Spleen (tissue), 11 donors: Measurements from ENCODE around the gene MLXIPL. TPM values are rescaled to one million over a fixed set of nuclear protein-coding genes. Genes with fewer than 3 reads are reported as not detected.
"Not testable (repeated sequence)": the region's sequence is repeated elsewhere in the genome, so short reads cannot be mapped to it uniquely, and the experiment has no call there.

ENCODE experiments used
- DNase-seq: peaks from one replicate; pipeline ENCODE4 v3.0.0-alpha.2; 2020
- H3K27ac ChIP-seq, 8 donors: fragments of 200-600 bp; sonication (generic) in 7 of 8; 1 replicate in 4 of 8; 2 replicates in 4 of 8; pipeline versions ENCODE4 v1.5.0 to v1.8.0; 2016 to 2021; ENCODE audit warnings: inconsistent platforms in 4 of 8, mild to moderate bottlenecking in 4 of 8, moderate library complexity in 1 of 8
- H3K27me3 ChIP-seq, 7 donors: fragments of 200-600 bp; sonication (generic) in 6 of 7; replicated peaks in 1 of 7; 1 replicate in 4 of 7; 2 replicates in 3 of 7; pipeline versions ENCODE4 v1.5.0 to v1.8.0; 2016 to 2021; ENCODE audit warnings: inconsistent platforms in 3 of 7, mild to moderate bottlenecking in 1 of 7
- H3K36me3 ChIP-seq, 6 donors: fragments of 200-600 bp; sonication (generic) in 5 of 6; 1 replicate in 4 of 6; 2 replicates in 2 of 6; pipeline versions ENCODE4 v1.5.0 to v1.8.0; 2016 to 2021; ENCODE audit warnings: inconsistent platforms in 2 of 6
- H3K4me1 ChIP-seq, 6 donors: fragments of 200-600 bp; sonication (generic) in 5 of 6; 1 replicate in 3 of 6; 2 replicates in 3 of 6; pipeline versions ENCODE4 v1.5.0 to v1.8.0; 2016 to 2021; ENCODE audit warnings: inconsistent platforms in 3 of 6
- H3K4me3 ChIP-seq, 8 donors: fragments of 200-600 bp; sonication (generic) in 7 of 8; 1 replicate in 4 of 8; 2 replicates in 4 of 8; pipeline versions ENCODE4 v1.5.0 to v1.8.0; 2016 to 2021; ENCODE audit warnings: inconsistent platforms in 4 of 8, mild to moderate bottlenecking in 4 of 8, moderate library complexity in 2 of 8
- H3K9me3 ChIP-seq, 8 donors: fragments of 200-600 bp; sonication (generic) in 7 of 8; 1 replicate in 4 of 8; 2 replicates in 4 of 8; pipeline versions ENCODE4 v1.5.0 to v1.8.0; 2016 to 2021; ENCODE audit warnings: inconsistent platforms in 4 of 8
- CTCF ChIP-seq, 11 experiments: fragments of 200-600 bp in 7 of 11; fragments of 450-650 bp in 4 of 11; sonication (generic) in 4 of 11; IDR thresholded peaks in 8 of 11; conservative IDR thresholded peaks in 3 of 11; 1 replicate in 7 of 11; 2 replicates in 4 of 11; pipeline versions ENCODE4 v1.4.0 to v1.8.0; 2016 to 2021; ENCODE audit warnings: antibody characterized with exemption in 11 of 11, inconsistent platforms in 4 of 11, mild to moderate bottlenecking in 1 of 11
- POLR2A ChIP-seq, 3 donors: fragments of 450-650 bp; IDR thresholded peaks; one replicate each; pipeline ENCODE4 v1.5.1; 2017; ENCODE audit warnings: antibody characterized with exemption in 3 of 3, mild to moderate bottlenecking in 1 of 3
- POLR2AphosphoS5 ChIP-seq, 3 donors: sonication (generic); formaldehyde crosslinking; IDR thresholded peaks; one replicate each; pipeline ENCODE4 v1.5.1; 2017; ENCODE audit warnings: antibody characterized with exemption in 3 of 3
- WGBS, 5 donors: extraction: QIAGEN DNeasy Blood & Tissue Kit in 3 of 5; methylation state at CpG; one replicate each; pipeline versions ENCODE4 v1.1.5 to v1.1.7; 2013 to 2018; 5-methylcytosine and 5-hydroxymethylcytosine counted together
- intact Hi-C: fragments of 100-400 bp; cut with DNase I; formaldehyde crosslinking; loops from one replicate; pipeline ENCODE4 v1.15.0; 2023; ENCODE audit warnings: low total_unique reads
- polyA plus RNA-seq, 3 donors: library from polyadenylated mRNA; stranded (reverse); fragments of 200-250 nt; gene quantifications; one replicate each; pipeline ENCODE4 v1.2.1, GENCODE V29; 2013
- total RNA-seq, 7 donors: library from RNA; depleted of rRNA in 3 of 7; stranded (reverse); fragments of >200 nt in 3 of 7; fragmentation: NEBNext Ultra II Directional in 4 of 7; extraction: Animal tissue kit (Norgen Biotek cat#: 25700) in 4 of 7; gene quantifications; one replicate each; pipeline versions ENCODE4 v1.1.0 to v1.2.1, GENCODE V29; 2016 to 2021
- donor health status: healthy with polysubstance abuse.
- donor health status: DM: no; HTN: no; CAD: no; lungs with moderate emphysema.
- donor health status: DM: no; HTN: no; CAD: no.
- donor health status: Bipolar disorder and iron deficiency.
- donor health status: healthy.
- donor health status: DM: no; HTN: no; CAD: no.
- donor health status: DM: yes; HTN: yes; CAD: no.

Gene MLXIPL
- total and polyA plus RNA-seq, 10 donors, result 0.09 to 0.23 (median 0.16) TPM; not detected in 6

DNA sequence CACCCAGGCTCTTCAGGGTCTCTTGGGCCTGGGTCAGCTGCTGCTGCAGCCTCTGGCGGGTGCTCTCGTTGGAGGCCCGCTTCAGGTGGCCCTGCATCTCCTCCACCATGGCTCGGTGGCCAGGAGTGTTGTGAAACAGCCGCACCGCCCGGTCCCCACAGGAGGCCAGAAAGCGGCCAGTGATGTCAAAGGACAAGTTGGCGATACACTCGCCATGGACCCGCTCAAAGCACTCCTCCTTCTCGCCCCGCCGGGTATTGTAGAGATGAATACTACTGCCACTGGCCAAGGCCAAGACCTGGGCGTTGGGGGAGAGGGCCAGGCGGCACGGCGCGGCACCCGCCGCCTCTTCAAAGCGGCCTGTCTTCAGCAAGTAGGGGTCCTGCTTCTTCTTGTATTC lies 53.8 kb downstream of the MLXIPL start:
- Histone ChIP-seq H3K9me3 (no peaks in the 10 kb centered on the region), H3K4me3 (no peak overlapping the region), H3K27ac (no peak overlapping the region), H3K36me3 (peaks cover 9 to 66% (median 57%) of the 10 kb centered on the region in 6 donors), H3K27me3 (no peaks in the 10 kb centered on the region), H3K4me1 (peaks cover 0 to 15% (median 10%) of the 10 kb centered on the region in 6 donors)
- intact Hi-C loops, result no loop called here
- 93 to 97% (median 96%) methylated on average over 21 to 22 of the region's 22 CpGs for WGBS, 5 donors
- DNase-seq, result peak; percentile 58
- TF ChIP-seq POLR2AphosphoS5 (IDR thresholded peaks at IDR 0.05), result peak in 1 of 3 donors; percentile 35
- no peak for TF ChIP-seq POLR2A (IDR thresholded peaks at IDR 0.05)
- no peak for TF ChIP-seq CTCF (IDR thresholded peaks at IDR 0.05 in 8 of 11, conservative IDR thresholded peaks at IDR 0.05 in 3 of 11)

- no peaks in the 10 kb centered on the region for H3K27me3 ChIP-seq
Observed at GRCh38 chr7:73569042-73569608, 55.2 kb downstream of the MLXIPL start.

GRCh38 chr7:73567846-73568685 lies 56.3 kb downstream of the MLXIPL start:
- peak; percentile 16 for DNase-seq
- no peak overlapping the region for H3K4me3 ChIP-seq
- WGBS, 5 donors, result 74 to 82% (median 79%) methylated on average over 12 of the region's 12 CpGs
- no peaks in the 10 kb centered on the region for H3K27me3 ChIP-seq
- peaks cover 9 to 45% (median 40%) of the 10 kb centered on the region in 6 donors for H3K36me3 ChIP-seq
- peak overlapping the region in 1 of 8 donors; percentile 24 for H3K27ac ChIP-seq
- H3K4me1 ChIP-seq, result peaks cover 0 to 15% (median 9%) of the 10 kb centered on the region in 6 donors
- TF ChIP-seq POLR2AphosphoS5 (IDR thresholded peaks at IDR 0.05) (no peak), CTCF (IDR thresholded peaks at IDR 0.05 in 8 of 11, conservative IDR thresholded peaks at IDR 0.05 in 3 of 11) (no peak)
- intact Hi-C loops, result no loop called here
- H3K9me3 ChIP-seq, result no peaks in the 10 kb centered on the region

More at GRCh38 chr7:73569042-73569608, 55.2 kb downstream of the MLXIPL start:
- no peak for DNase-seq
- no peak for TF ChIP-seq POLR2AphosphoS5 (IDR thresholded peaks at IDR 0.05)
- TF ChIP-seq POLR2A (IDR thresholded peaks at IDR 0.05), result no peak
- TF ChIP-seq CTCF (IDR thresholded peaks at IDR 0.05 in 8 of 11, conservative IDR thresholded peaks at IDR 0.05 in 3 of 11), result no peak
- no peaks in the 10 kb centered on the region for H3K9me3 ChIP-seq
- 72 to 87% (median 77%) methylated on average over 5 of the region's 5 CpGs for WGBS, 5 donors
- H3K4me3 ChIP-seq, result no peak overlapping the region
- intact Hi-C loops, result no loop called here
- peaks cover 9 to 56% (median 51%) of the 10 kb centered on the region in 6 donors for H3K36me3 ChIP-seq
- H3K27ac ChIP-seq, result no peak overlapping the region
- H3K4me1 ChIP-seq, result peaks cover 0 to 15% (median 9%) of the 10 kb centered on the region in 6 donors

- peaks cover 5 to 36% (median 31%) of the 10 kb centered on the region in 6 donors for H3K36me3 ChIP-seq
- intact Hi-C loops, result no loop called here
- TF ChIP-seq POLR2AphosphoS5 (IDR thresholded peaks at IDR 0.05), result no peak
- TF ChIP-seq POLR2A (IDR thresholded peaks at IDR 0.05), result no peak
- TF ChIP-seq CTCF (IDR thresholded peaks at IDR 0.05 in 8 of 11, conservative IDR thresholded peaks at IDR 0.05 in 3 of 11), result no peak
- DNase-seq, result peak; percentile 11
- peaks cover 0 to 15% (median 9%) of the 10 kb centered on the region in 6 donors for H3K4me1 ChIP-seq
- no peaks in the 10 kb centered on the region for H3K9me3 ChIP-seq
- peak overlapping the region in 1 of 8 donors; percentile 1 for H3K27ac ChIP-seq
- no peaks in the 10 kb centered on the region for H3K27me3 ChIP-seq
- 84 to 92% (median 91%) methylated on average over 4 of the region's 4 CpGs for WGBS, 5 donors
- H3K4me3 ChIP-seq, result no peak overlapping the region
Observed at GRCh38 chr7:73567140-73567539, 57.2 kb downstream of the MLXIPL start.

DNA sequence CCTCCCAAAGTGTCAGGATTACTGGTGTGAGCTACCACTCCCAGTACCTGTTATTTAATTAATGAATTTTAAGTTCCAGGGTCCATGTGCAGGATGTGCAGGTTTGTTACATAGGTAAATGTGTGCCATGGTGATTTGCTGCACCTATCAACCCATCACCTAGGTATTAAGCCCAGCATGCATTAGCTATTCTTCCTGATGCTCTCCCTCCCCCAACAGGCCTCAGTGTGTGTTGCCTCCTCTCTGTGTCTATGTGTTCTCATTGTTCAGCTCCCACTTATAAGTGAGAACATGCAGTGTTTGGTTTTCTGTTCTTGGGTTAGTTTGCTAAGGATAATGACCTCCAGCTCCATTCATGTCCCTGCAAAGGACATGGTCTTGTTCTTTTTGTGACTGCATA lies 57.9 kb downstream of the MLXIPL start:
- H3K27me3 ChIP-seq, H3K9me3 ChIP-seq, intact Hi-C loops, DNase-seq: not testable (repeated sequence)
- Histone ChIP-seq H3K36me3 (peaks cover 5 to 29% (median 24%) of the 10 kb centered on the region in 6 donors), H3K4me3 (peak overlapping the region in 7 of 8 donors; percentile 27 to 67 (median 32)), H3K27ac (peak overlapping the region in 5 of 8 donors; percentile 56 to 75 (median 59)), H3K4me1 (peaks cover 0 to 15% (median 9%) of the 10 kb centered on the region in 6 donors)
